ENCODE results near the gene SYCP2L.
"Not testable (repeated sequence)": the region's sequence is repeated elsewhere in the genome, so short reads cannot be mapped to it uniquely, and the experiment has no call there.

The SYCP2L gene

DNA sequence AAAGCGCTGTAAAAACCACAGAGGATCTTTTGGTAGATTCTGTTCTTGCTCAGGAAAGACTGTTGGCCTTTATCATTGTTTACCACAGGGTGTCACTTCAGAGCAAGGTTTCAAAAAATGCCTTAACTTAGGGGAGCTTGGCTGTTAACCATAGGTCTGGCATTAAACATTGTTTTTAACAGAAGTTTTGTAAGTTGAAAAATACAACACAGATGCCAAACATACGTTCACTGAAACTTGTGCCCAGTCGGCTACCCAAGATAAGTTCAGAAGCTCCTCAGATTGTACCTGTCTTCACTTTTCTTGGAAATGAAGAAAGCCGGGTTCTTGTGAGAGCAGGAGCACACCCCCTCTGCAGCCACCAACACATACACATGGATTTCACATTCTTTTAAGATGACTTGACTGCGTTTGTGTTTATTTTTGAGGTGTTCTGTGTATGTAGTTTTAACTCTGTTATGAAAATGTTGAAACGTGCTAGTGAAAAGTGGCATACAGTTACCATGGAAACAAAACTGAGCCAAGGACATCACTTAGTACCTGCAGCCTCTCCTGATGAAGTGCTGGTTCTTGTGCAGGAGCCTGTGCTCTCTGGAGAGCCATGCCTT lies 64.9 kb downstream of the SYCP2L start:
- in situ Hi-C loops (cut with MboI; ENCODE audit: low sequenced_read_pairs), result loop anchor here (25.0 kb wide), 1 partner anchor 111 kb away; no protein-coding TSS in a partner anchor

DNA sequence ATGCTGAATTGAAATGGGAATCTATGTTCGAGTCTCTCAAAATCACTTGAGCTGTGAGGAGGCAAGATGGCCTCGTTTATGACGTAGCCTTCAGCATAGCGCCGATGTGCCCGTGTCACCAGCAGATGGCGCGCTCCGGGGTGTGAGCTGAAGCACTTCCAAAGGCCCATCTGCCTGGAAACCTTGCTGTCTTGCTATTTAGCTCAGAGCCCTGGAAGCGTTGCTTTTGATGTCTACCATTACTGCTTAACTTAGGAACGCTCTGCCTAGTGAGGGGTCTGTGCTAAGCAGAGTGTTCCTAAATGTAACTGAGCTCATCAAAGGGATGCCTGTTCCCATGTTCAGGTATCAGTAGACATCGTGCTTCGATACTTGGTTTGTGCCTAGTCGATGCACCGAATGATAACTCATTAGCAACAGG lies 67.7 kb downstream of the SYCP2L start:
- in situ Hi-C loops (cut with MboI; ENCODE audit: low sequenced_read_pairs), result loop anchor here (25.0 kb wide), 1 partner anchor 108 kb away; no protein-coding TSS in a partner anchor

DNA sequence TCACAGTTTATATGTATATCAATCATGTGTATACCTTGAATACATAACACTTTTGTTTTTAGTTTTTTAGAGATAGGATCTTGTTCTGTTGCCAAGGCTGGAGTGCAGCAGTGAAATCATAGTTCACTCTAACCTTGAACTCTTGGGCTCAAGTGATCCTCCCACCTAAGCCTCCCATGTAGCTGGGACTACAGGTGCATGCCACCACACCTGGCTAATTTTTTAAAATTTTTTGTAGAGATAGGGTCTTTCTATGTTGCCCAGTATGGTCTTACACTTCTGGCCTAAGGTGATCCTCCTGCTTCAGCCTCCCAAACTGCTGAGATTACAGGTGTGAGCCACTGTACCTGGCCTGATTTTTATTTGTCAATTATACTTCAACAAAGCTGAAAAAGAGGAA lies 69.9 kb downstream of the SYCP2L start:
- in situ Hi-C loops (cut with MboI; ENCODE audit: low sequenced_read_pairs), result loop anchor here (25.0 kb wide), 1 partner anchor 106 kb away; no protein-coding TSS in a partner anchor

- in situ Hi-C loops (cut with MboI; ENCODE audit: low sequenced_read_pairs), result loop anchor here (25.0 kb wide), 1 partner anchor 105 kb away; no protein-coding TSS in a partner anchor
These were observed 70.6 kb downstream of the SYCP2L start for GRCh38 chr6:10957414-10957886.

GRCh38 chr6:10960171-10960570 lies 73.3 kb downstream of the SYCP2L start:
- in situ Hi-C loops (cut with MboI; ENCODE audit: low sequenced_read_pairs), result loop anchor here (25.0 kb wide), 1 partner anchor 102 kb away; no protein-coding TSS in a partner anchor

GRCh38 chr6:10961837-10962236 lies 75.0 kb downstream of the SYCP2L start:
- in situ Hi-C loops (cut with MboI; ENCODE audit: low sequenced_read_pairs), result loop anchor here (25.0 kb wide), 1 partner anchor 100 kb away; no protein-coding TSS in a partner anchor

DNA sequence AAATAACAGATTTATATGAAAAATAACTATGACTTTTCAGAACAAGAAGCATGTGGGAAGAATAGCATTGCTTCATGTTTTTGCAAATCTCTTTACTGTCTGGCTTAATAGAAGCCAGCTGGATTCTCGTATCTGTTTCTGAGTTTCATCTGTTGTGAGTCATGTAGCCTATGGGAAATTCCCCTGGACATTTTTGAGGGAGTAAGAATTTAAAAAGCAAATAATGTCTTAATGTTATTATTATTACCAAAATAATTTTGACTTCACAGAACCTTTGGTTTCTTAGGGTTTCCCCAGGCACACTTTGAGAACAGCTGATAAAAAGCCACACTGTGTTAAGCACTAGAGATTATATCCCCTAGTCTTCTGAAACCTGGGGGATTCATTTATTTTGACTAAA lies 75.8 kb downstream of the SYCP2L start:
- in situ Hi-C loops (cut with MboI; ENCODE audit: low sequenced_read_pairs), result loop anchor here (25.0 kb wide), 1 partner anchor 100 kb away; no protein-coding TSS in a partner anchor

- in situ Hi-C loops (cut with MboI; ENCODE audit: low sequenced_read_pairs), result loop anchor here (25.0 kb wide), 1 partner anchor 99 kb away; no protein-coding TSS in a partner anchor
These were observed 76.3 kb downstream of the SYCP2L start for GRCh38 chr6:10963113-10963512.

DNA sequence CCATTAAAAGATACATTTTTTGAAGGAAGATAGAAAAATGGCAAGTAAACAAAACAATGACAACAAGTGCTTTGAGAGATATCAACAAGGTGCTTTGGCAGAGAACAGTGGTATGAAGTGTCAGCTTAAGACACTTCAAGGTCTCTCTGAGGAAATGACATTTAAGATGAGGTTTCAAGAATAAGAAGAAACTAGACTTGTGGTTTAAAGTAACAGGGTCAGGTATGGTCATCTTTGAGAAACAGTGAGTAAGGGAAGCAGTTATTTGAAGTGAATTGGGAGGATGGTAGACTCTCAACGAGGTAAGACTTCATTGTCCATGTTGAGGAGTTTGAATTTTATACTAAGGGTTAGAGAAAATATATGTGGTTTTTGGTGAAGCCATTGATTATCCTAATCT lies 77.8 kb downstream of the SYCP2L start:
- in situ Hi-C loops (cut with MboI; ENCODE audit: low sequenced_read_pairs), result loop anchor here (25.0 kb wide), 1 partner anchor 98 kb away; no protein-coding TSS in a partner anchor

DNA sequence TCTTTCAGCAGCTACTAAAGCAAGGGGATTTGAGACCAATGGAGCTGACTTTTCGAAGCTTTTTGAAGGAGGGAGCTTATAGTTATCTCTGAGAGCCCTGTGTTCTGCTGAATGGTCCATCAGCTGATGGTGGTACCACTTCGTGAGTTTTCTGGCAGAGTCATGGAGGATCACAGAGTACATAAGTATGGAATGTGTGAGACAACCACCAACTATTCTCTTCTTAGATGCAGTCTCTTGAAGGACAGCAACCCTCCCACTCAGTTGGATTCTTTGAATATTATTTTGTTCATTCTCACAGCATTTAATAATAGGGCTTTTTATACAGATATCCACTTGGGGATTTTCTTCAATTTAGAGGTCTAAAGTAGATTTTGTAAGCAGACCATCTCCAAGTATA lies 81.9 kb downstream of the SYCP2L start:
- in situ Hi-C loops (cut with MboI; ENCODE audit: low sequenced_read_pairs), result loop anchor here (25.0 kb wide), 1 partner anchor 94 kb away; no protein-coding TSS in a partner anchor

GRCh38 chr6:10970731-10971130 lies 83.9 kb downstream of the SYCP2L start:
- in situ Hi-C loops (cut with MboI; ENCODE audit: low sequenced_read_pairs), result loop anchor here (25.0 kb wide), 1 partner anchor 92 kb away; no protein-coding TSS in a partner anchor

DNA sequence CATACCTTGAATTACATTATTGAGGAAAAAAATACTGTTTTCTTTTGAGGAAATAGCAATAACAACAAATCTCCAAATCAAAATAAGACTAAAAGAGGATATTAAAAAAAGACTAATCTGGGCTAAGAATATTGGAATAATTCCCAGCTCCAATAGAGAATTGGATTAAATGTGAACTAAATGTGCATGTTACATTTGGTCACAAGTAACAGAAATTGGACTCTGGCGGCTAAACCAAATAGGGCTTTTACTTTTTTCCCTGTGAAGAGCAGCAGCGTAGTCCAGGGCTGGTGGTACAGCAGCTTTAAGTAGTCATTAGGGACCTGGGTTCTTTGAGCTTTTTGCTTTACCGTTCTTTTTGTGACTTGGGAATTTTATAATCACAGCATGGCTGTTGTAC lies 85.3 kb downstream of the SYCP2L start:
- in situ Hi-C loops (cut with MboI; ENCODE audit: low sequenced_read_pairs), result loop anchor here (25.0 kb wide), 1 partner anchor 90 kb away; no protein-coding TSS in a partner anchor

GRCh38 chr6:10976571-10976970 lies 89.7 kb downstream of the SYCP2L start:
- in situ Hi-C loops (cut with MboI; ENCODE audit: low sequenced_read_pairs), result no loop called here

- in situ Hi-C loops (cut with MboI; ENCODE audit: low sequenced_read_pairs), result no loop called here
These were observed 90.5 kb downstream of the SYCP2L start for GRCh38 chr6:10977231-10977968.

DNA sequence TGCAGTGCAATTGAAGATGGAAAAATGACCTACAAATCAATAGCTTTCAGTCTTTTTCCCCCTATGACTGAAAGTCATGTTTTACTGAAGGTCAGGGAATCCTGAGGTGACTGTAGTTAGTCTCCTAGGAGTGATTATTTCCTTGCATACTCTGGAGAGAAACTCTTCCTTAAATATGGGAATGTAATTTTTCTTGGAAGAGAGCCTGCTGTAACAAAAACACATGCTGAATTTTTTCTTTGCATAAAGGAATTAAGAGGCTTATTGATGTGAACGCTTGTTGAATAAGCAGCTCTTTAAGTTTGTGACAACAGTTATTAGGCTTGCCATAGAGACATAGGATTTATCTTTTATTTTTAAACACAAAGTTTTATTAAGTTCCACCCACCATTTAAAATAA lies 92.8 kb downstream of the SYCP2L start:
- in situ Hi-C loops (cut with MboI; ENCODE audit: low sequenced_read_pairs), result no loop called here

DNA sequence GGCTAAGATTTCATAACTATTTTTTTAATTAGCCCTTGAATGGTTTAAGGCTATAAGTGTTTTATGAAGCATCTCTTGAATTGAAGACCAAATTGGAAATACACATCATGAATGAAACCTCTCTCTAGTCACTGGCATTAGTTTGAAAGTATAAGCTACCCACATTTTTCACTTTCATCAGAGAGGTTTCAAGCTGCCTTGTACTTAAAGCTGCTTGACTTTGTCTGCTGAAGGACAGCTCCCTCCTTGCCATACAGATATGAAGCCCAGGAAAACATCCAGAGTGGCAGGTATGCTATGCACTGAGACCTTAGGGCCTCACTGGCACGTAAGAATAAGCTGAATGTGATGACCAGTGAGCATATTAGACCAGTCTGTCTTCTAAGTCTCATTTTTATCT lies 94.6 kb downstream of the SYCP2L start:
- in situ Hi-C loops (cut with MboI; ENCODE audit: low sequenced_read_pairs), result no loop called here

GRCh38 chr6:10984959-10985358 lies 98.1 kb downstream of the SYCP2L start:
- in situ Hi-C loops (cut with MboI; ENCODE audit: low sequenced_read_pairs), result not testable (repeated sequence)

DNA sequence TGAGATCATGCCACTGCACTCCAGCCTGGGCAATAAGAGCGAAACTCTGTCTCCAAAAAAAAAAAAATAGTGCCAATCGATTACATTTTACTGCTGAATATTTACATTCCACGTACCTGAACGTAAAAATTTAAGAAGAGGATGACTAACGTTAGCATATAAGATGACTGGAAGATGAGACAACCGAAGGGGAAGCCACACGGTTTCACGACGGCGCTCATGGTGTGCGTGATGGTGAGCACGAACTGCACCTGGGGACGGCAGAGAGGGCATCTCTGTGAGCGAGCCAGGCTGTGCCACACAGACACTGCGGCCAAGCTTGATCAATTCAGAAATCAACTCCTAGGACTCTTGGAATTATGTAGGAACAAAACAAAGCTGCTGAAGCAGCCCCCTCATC lies 102.7 kb downstream of the SYCP2L start:
- in situ Hi-C loops (cut with MboI; ENCODE audit: low sequenced_read_pairs), result no loop called here

DNA sequence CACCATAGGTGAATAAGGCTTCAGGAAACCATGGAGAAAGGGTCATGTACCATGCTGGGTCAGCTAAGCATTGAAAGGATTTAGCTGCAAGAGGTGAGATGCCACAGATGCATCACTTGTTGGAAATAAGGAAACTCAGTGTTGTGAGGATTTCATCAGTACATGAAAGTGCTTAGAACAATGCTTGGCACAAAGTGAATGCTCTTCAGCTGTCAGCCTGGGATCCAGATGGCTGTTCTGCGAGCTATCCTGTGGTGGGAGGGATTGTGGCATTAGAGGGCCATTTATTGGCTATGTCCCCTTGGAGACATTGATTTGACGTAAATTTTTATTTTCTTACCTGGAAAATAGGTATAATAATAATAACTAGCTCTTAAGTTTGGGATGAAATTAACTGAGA lies 104.3 kb downstream of the SYCP2L start:
- in situ Hi-C loops (cut with MboI; ENCODE audit: low sequenced_read_pairs), result no loop called here

GRCh38 chr6:10993896-10994295 lies 107.0 kb downstream of the SYCP2L start:
- in situ Hi-C loops (cut with MboI; ENCODE audit: low sequenced_read_pairs), result no loop called here

- in situ Hi-C loops (cut with MboI; ENCODE audit: low sequenced_read_pairs), result no loop called here
These were observed 108.4 kb downstream of the SYCP2L start for GRCh38 chr6:10995114-10995707.

Data from hTERT RPE-1 (cell line).